H1 (cell line): ENCODE results near the gene HABP4. TPM values are rescaled to one million over a fixed set of nuclear protein-coding genes. Genes with fewer than 3 reads are reported as not detected.

Experiments
- CTCF ChIA-PET: fragments of 300-600 bp; sonication (Branson Sonifier 250); formaldehyde crosslinking; loops from one replicate; lab custom pipeline; 2021; ENCODE audit not compliant: partially characterized antibody; lab: Charles Lee
- POLR2A ChIA-PET: fragments of 300-600 bp; sonication (Branson Sonifier 250); formaldehyde crosslinking; loops from one replicate; lab custom pipeline; 2021; ENCODE audit warnings: inconsistent platforms; ENCODE audit not compliant: partially characterized antibody; lab: Charles Lee
- DNase-seq, 2 experiments: peaks; one replicate each; pipeline versions ENCODE4 v3.0.0 to v3.0.0-alpha.2; 2010 to 2022; ENCODE audit warnings: low spot score in 2 of 2, low read depth in 1 of 2, mixed read lengths in 1 of 2
- FAIRE-seq: peaks from 2 replicates; lab custom pipeline; 2011; peaks lifted over from hg19 to GRCh38; lab: Jason Lieb, UNC
- H2AFZ ChIP-seq: 2 replicates; pipeline ENCODE4 v1.8.1; 2012; ENCODE audit warnings: low read length, inconsistent platforms
- H2AK5ac ChIP-seq: 2 replicates; pipeline ENCODE4 v1.6.1; 2013; ENCODE audit warnings: low read depth, low read length
- H2BK120ac ChIP-seq: replicated peaks from 2 replicates; pipeline ENCODE3; 2013; ENCODE audit warnings: low read depth, low read length, inconsistent platforms
- H2BK12ac ChIP-seq: 2 replicates; pipeline ENCODE4 v1.6.1; 2013; ENCODE audit warnings: low read depth, low read length
- H2BK15ac ChIP-seq: 2 replicates; pipeline ENCODE4 v1.6.1; 2013; ENCODE audit warnings: low read length
- H2BK20ac ChIP-seq: 2 replicates; pipeline ENCODE4 v1.6.1; 2013; ENCODE audit warnings: low read length
- H2BK5ac ChIP-seq: 2 replicates; pipeline ENCODE4 v1.6.1; 2013; ENCODE audit warnings: low read depth, low read length
- H3K14ac ChIP-seq: 2 replicates; pipeline ENCODE4 v1.6.1; 2013; ENCODE audit warnings: inconsistent platforms; ENCODE audit not compliant: insufficient read length
- H3K18ac ChIP-seq: 2 replicates; pipeline ENCODE4 v1.6.1; 2013; ENCODE audit warnings: low read length; ENCODE audit errors: extremely low read depth
- H3K23ac ChIP-seq: 2 replicates; pipeline ENCODE4 v1.6.1; 2013; ENCODE audit warnings: inconsistent platforms; ENCODE audit not compliant: insufficient read length
- H3K23me2 ChIP-seq: 2 replicates; pipeline ENCODE4 v1.6.1; 2013; ENCODE audit warnings: low read depth, low read length
- H3K27ac ChIP-seq: 2 replicates; pipeline ENCODE4 v1.6.1; 2011; ENCODE audit warnings: low read depth, low read length, inconsistent platforms
- H3K27me3 ChIP-seq, 4 experiments: replicated peaks in 1 of 4; 1 replicate in 1 of 4; 2 replicates in 3 of 4; pipeline versions ENCODE4 v1.6.1 to v1.8.1; 2011 to 2013; ENCODE audit warnings: low read length in 3 of 4, mild to moderate bottlenecking in 3 of 4, inconsistent platforms in 2 of 4, mixed read lengths in 2 of 4, moderate library complexity in 1 of 4; ENCODE audit not compliant: control insufficient read depth in 3 of 4, insufficient read depth in 3 of 4; ENCODE audit errors: extremely low read depth in 1 of 4
- H3K36me3 ChIP-seq, 4 experiments: 2 replicates each; pipeline versions ENCODE4 v1.6.1 to v1.8.1; 2011 to 2013; ENCODE audit warnings: mild to moderate bottlenecking in 4 of 4, low read length in 3 of 4, moderate library complexity in 2 of 4, control low read depth in 1 of 4, inconsistent platforms in 1 of 4; ENCODE audit not compliant: insufficient read depth in 4 of 4, control insufficient read depth in 2 of 4
- H3K4ac ChIP-seq: replicated peaks from 2 replicates; pipeline ENCODE3; 2013; ENCODE audit warnings: low read length, low read depth, mixed read lengths, inconsistent platforms; ENCODE audit not compliant: insufficient read length
- H3K4me1 ChIP-seq, 4 experiments: replicated peaks in 1 of 4; 1 replicate in 1 of 4; 2 replicates in 3 of 4; pipeline versions ENCODE4 v1.6.1 to v1.8.1; 2011 to 2013; ENCODE audit warnings: low read length in 3 of 4, inconsistent platforms in 2 of 4, mixed read lengths in 1 of 4; ENCODE audit not compliant: insufficient read depth in 4 of 4, control insufficient read depth in 3 of 4
- H3K4me2 ChIP-seq, 2 experiments: 2 replicates each; pipeline versions ENCODE4 v1.6.1 to v1.8.1; 2011 to 2013; ENCODE audit warnings: low read depth in 2 of 2, low read length in 2 of 2, control low read depth in 1 of 2, inconsistent platforms in 1 of 2, mild to moderate bottlenecking in 1 of 2; ENCODE audit not compliant: insufficient read depth in 1 of 2
- H3K4me3 ChIP-seq, 4 experiments: fragments of 200-600, 300-600 bp in 1 of 4; sonication (generic), shearing (Covaris generic), sonication (Bioruptor Twin) in 1 of 4; 2 replicates each; pipeline versions ENCODE4 v1.5.1 to v1.8.1; 2011 to 2016; ENCODE audit warnings: low read length in 4 of 4, low read depth in 3 of 4, control low read depth in 2 of 4, inconsistent platforms in 2 of 4, mild to moderate bottlenecking in 2 of 4, mixed read lengths in 1 of 4, moderate library complexity in 1 of 4; ENCODE audit not compliant: insufficient read depth in 2 of 4; ENCODE audit errors: extremely low read depth in 1 of 4
- H3K56ac ChIP-seq: replicated peaks from 2 replicates; pipeline ENCODE3; 2013; ENCODE audit warnings: low read depth, mild to moderate bottlenecking, mixed read lengths, low read length, inconsistent platforms; ENCODE audit not compliant: insufficient read length
- H3K79me1 ChIP-seq: 2 replicates; pipeline ENCODE4 v1.6.1; 2013; ENCODE audit warnings: low read depth, low read length, control low read depth
- H3K79me2 ChIP-seq, 2 experiments: 2 replicates each; pipeline versions ENCODE4 v1.6.1 to v1.8.1; 2012 to 2013; ENCODE audit warnings: low read length in 2 of 2, mild to moderate bottlenecking in 2 of 2, inconsistent platforms in 1 of 2; ENCODE audit not compliant: insufficient read depth in 2 of 2, control insufficient read depth in 1 of 2
- H3K9ac ChIP-seq, 4 experiments: replicated peaks in 1 of 4; 1 replicate in 1 of 4; 2 replicates in 3 of 4; pipeline versions ENCODE4 v1.6.1 to v1.8.1; 2011 to 2013; ENCODE audit warnings: low read depth in 3 of 4, low read length in 3 of 4, control low read depth in 2 of 4, mild to moderate bottlenecking in 2 of 4, moderate library complexity in 2 of 4, inconsistent platforms in 1 of 4; ENCODE audit errors: extremely low read depth in 1 of 4
- H3K9me3 ChIP-seq, 2 experiments: 2 replicates each; pipeline versions ENCODE4 v1.6.1 to v1.8.1; 2012 to 2013; ENCODE audit warnings: mild to moderate bottlenecking in 2 of 2, moderate library complexity in 2 of 2, control low read depth in 1 of 2, inconsistent platforms in 1 of 2, low read depth in 1 of 2, low read length in 1 of 2, mixed read lengths in 1 of 2; ENCODE audit not compliant: insufficient read depth in 2 of 2
- H4K20me1 ChIP-seq, 2 experiments: replicated peaks in 1 of 2; 2 replicates each; pipeline versions ENCODE3 to v1.8.1; 2011 to 2013; ENCODE audit warnings: inconsistent platforms in 2 of 2, low read length in 2 of 2, mild to moderate bottlenecking in 1 of 2; ENCODE audit not compliant: insufficient read depth in 2 of 2, control insufficient read depth in 1 of 2
- H4K5ac ChIP-seq: 2 replicates; pipeline ENCODE4 v1.6.1; 2013; ENCODE audit warnings: low read length, low read depth, mixed read lengths, inconsistent platforms; ENCODE audit not compliant: insufficient read length
- H4K8ac ChIP-seq: 2 replicates; pipeline ENCODE4 v1.8.0; 2013; ENCODE audit warnings: mild to moderate bottlenecking, moderate library complexity, low read length, inconsistent platforms; ENCODE audit not compliant: insufficient read depth; ENCODE audit errors: extremely low read depth
- H4K91ac ChIP-seq: replicated peaks from 2 replicates; pipeline ENCODE3; 2013; ENCODE audit warnings: low read length, mixed read lengths, inconsistent platforms; ENCODE audit not compliant: insufficient read length
- EGR1 ChIP-seq: IDR thresholded peaks from 2 replicates; pipeline ENCODE4 v1.6.1; 2011; ENCODE audit warnings: low read depth, low read length, borderline replicate concordance
- EZH2 ChIP-seq: fragments of 200-600 bp; sonication (generic); IDR thresholded peaks from 2 replicates; pipeline ENCODE4 v1.7.1; 2012; ENCODE audit warnings: low read depth, mild to moderate bottlenecking, moderate library complexity, low read length, inconsistent platforms; ENCODE audit not compliant: severe bottlenecking
- JUN ChIP-seq: IDR thresholded peaks from 2 replicates; pipeline ENCODE4 v1.6.1; 2011; ENCODE audit warnings: low read depth, mild to moderate bottlenecking, improper control_type of control experiment, low read length
- KDM1A ChIP-seq: fragments of 200-600, 300-600 bp; sonication (generic); IDR thresholded peaks from 2 replicates; pipeline ENCODE4 v1.7.1; 2016; ENCODE audit warnings: mild to moderate bottlenecking, low read length, borderline replicate concordance
- KDM5A ChIP-seq: fragments of 200-600 bp; IDR thresholded peaks from 2 replicates; pipeline ENCODE4 v1.7.1; 2012; ENCODE audit warnings: mild to moderate bottlenecking, low read length, inconsistent platforms, mixed read lengths
- NRF1 ChIP-seq: IDR thresholded peaks from 2 replicates; pipeline ENCODE4 v1.6.1; 2011; ENCODE audit warnings: mild to moderate bottlenecking, low read depth, low read length, improper control_type of control experiment
- POU5F1 ChIP-seq: IDR thresholded peaks from 2 replicates; pipeline ENCODE4 v1.6.1; 2011; ENCODE audit warnings: low read depth, mild to moderate bottlenecking, low read length, moderate library complexity
- RAD21 ChIP-seq, 2 experiments: IDR thresholded peaks in 1 of 2; conservative IDR thresholded peaks in 1 of 2; 2 replicates each; pipeline ENCODE4 v1.6.1; 2011; ENCODE audit warnings: low read depth in 2 of 2, low read length in 2 of 2, improper control_type of control experiment in 1 of 2, inconsistent platforms in 1 of 2, mild to moderate bottlenecking in 1 of 2, moderate library complexity in 1 of 2
- RBBP5 ChIP-seq: IDR thresholded peaks from 2 replicates; pipeline ENCODE4 v1.7.1; 2012; ENCODE audit warnings: low read depth, mild to moderate bottlenecking, inconsistent platforms, low read length, moderate library complexity, borderline replicate concordance
- SRF ChIP-seq: IDR thresholded peaks from 2 replicates; pipeline ENCODE4 v1.6.1; 2011; ENCODE audit warnings: mild to moderate bottlenecking, low read depth, low read length, moderate library complexity
- SUZ12 ChIP-seq: fragments of 200-600 bp; sonication (generic); IDR thresholded peaks from 2 replicates; pipeline ENCODE4 v1.6.1; 2012; ENCODE audit warnings: mild to moderate bottlenecking, inconsistent platforms, low read length, moderate library complexity, mixed read lengths
- TAF7 ChIP-seq: optimal IDR thresholded peaks from 2 replicates; pipeline ENCODE3; 2011; ENCODE audit warnings: low read depth, mild to moderate bottlenecking, inconsistent platforms, low read length, moderate library complexity, borderline replicate concordance
- WGBS, 2 experiments: shearing (Covaris generic) in 1 of 2; methylation state at CpG; one replicate each; pipeline versions ENCODE4 v1.1.6 to v1.1.7; 2013 to 2015; ENCODE audit warnings: low lambda C conversion rate in 2 of 2, mixed read lengths in 2 of 2, inconsistent platforms in 1 of 2, low coverage in 1 of 2, missing lambda C conversion rate in 1 of 2; ENCODE audit not compliant: insufficient replicate concordance in 2 of 2, insufficient coverage in 1 of 2, insufficient read length in 1 of 2; ENCODE audit errors: extremely low coverage in 1 of 2, missing lambda C conversion rate in 1 of 2; 5-methylcytosine and 5-hydroxymethylcytosine counted together
- polyA plus RNA-seq, 7 experiments: library from polyadenylated mRNA; depleted of rRNA in 3 of 7; stranded (reverse) in 5 of 7; unstranded in 2 of 7; fragments of >200 nt in 5 of 7; fragments of 200-250 nt in 2 of 7; gene quantifications; 1 replicate in 5 of 7; 2 replicates in 1 of 7; 4 replicates in 1 of 7; pipeline versions ENCODE4 v1.2.1 to v1.2.3, GENCODE V29; 2011 to 2013; ENCODE audit warnings: missing spikeins in 2 of 7, mixed read lengths in 2 of 7
- total RNA-seq: library from RNA; stranded (reverse); fragmentation: NEBNext Ultra II Directional; extraction: Animal tissue kit (Norgen Biotek cat#: 25700); gene quantifications from 2 replicates; pipeline ENCODE4 v1.2.1, GENCODE V29; 2021
- TF ChIP-seq, protein P1 (sequence below): IDR thresholded peaks from 2 replicates; pipeline ENCODE4 v1.6.1; 2011; ENCODE audit warnings: low read length, improper control_type of control experiment

The HABP4 gene
- total and polyA plus RNA-seq, 2 of the 8 experiments (the other 6 are each of a cell fraction or from before 2014, with no cell fraction given): 3.3 to 11.2 TPM

DNA sequence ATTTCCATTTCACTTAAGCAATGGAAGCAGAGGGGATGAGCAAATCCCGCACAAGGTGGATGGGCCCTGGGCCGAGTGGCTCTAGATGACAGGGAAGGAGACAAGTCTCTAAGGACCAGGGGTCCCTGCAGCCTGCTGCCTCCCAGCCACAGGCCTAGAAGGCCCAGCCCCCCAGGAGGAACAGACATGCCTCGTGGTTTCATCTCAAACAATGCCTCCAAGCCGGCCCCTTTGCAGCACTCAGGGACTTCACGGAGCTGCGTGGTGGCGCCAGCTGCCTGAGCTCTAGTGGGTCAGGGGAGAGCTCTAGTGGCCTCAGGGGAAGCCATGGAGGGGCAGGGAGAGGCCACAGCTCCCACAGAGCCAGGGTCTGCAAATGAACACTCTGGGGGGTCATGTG, 48.8 kb downstream of the HABP4 start:
- H2BK12ac ChIP-seq: no peak overlapping the region
- no peaks in the 10 kb centered on the region for H3K27me3 ChIP-seq
- no peak overlapping the region for H2AK5ac ChIP-seq
- H4K91ac ChIP-seq: no peak overlapping the region
- no peak overlapping the region for H3K4me2 ChIP-seq
- H3K27ac ChIP-seq: no peak overlapping the region
- H3K36me3 ChIP-seq: no peaks in the 10 kb centered on the region; a peak in 2 of 8 replicates
- no peak overlapping the region for H3K4ac ChIP-seq
- ChIA-PET POLR2A (no interaction called here), CTCF (interaction anchor here (0.8 to 1.8 kb wide), 2 partner anchors 45 to 168 kb away, joined by 3 to 6 read pairs; no protein-coding TSS in a partner anchor)
- DNase-seq (no peak), FAIRE-seq (no peak)
- WGBS, 2 experiments: 85% methylated on average over 7 of the region's 7 CpGs; no CpG with 5 or more reads in 1 of the 2 experiments
- H3K4me1 ChIP-seq: peaks cover 0 to 12% (median 1%) of the 10 kb centered on the region in 4 experiments; a peak in 4 of 7 replicates
- H3K56ac ChIP-seq: no peak overlapping the region
- no peaks in the 10 kb centered on the region for H4K20me1 ChIP-seq
- H3K9ac ChIP-seq: no peak overlapping the region
- H4K8ac ChIP-seq: peak overlapping the region; percentile 53; the same call in 1 of the 2 replicates
- H3K9me3 ChIP-seq: no peaks in the 10 kb centered on the region
- H3K23me2 ChIP-seq: no peaks in the 10 kb centered on the region
- H2BK5ac ChIP-seq: no peak overlapping the region
- no peak overlapping the region for H3K4me3 ChIP-seq
- H3K79me1 ChIP-seq: no peaks in the 10 kb centered on the region; the same call in 1 of the 2 replicates
- H3K79me2 ChIP-seq: no peaks in the 10 kb centered on the region
- H3K23ac ChIP-seq: no peak overlapping the region
- H2BK15ac ChIP-seq: no peak overlapping the region
- H2BK20ac ChIP-seq: no peak overlapping the region
- no peak overlapping the region for H4K5ac ChIP-seq
- H3K18ac ChIP-seq: no peak overlapping the region; the same call in 1 of the 2 replicates
- H3K14ac ChIP-seq: no peak overlapping the region
- no peak overlapping the region for H2AFZ ChIP-seq
- no peak overlapping the region for H2BK120ac ChIP-seq
- TF ChIP-seq RBBP5 (no peak), EGR1 (no peak), KDM1A (no peak), EZH2 (no peak), JUN (no peak), KDM5A (no peak), SUZ12 (no peak), SRF (no peak), POU5F1 (no peak), NRF1 (no peak), TAF7 (no peak), RAD21 (IDR thresholded peaks at IDR 0.05 in 1 of 2, conservative IDR thresholded peaks at IDR 0.05 in 1 of 2; ENCODE audit: low read depth in 2 of 2, low read length in 2 of 2) (no peak)
- TF ChIP-seq, protein P1, sequence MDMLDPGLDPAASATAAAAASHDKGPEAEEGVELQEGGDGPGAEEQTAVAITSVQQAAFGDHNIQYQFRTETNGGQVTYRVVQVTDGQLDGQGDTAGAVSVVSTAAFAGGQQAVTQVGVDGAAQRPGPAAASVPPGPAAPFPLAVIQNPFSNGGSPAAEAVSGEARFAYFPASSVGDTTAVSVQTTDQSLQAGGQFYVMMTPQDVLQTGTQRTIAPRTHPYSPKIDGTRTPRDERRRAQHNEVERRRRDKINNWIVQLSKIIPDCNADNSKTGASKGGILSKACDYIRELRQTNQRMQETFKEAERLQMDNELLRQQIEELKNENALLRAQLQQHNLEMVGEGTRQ: no peak
